ENCODE measurements around the gene CYP4A22.

DNA sequence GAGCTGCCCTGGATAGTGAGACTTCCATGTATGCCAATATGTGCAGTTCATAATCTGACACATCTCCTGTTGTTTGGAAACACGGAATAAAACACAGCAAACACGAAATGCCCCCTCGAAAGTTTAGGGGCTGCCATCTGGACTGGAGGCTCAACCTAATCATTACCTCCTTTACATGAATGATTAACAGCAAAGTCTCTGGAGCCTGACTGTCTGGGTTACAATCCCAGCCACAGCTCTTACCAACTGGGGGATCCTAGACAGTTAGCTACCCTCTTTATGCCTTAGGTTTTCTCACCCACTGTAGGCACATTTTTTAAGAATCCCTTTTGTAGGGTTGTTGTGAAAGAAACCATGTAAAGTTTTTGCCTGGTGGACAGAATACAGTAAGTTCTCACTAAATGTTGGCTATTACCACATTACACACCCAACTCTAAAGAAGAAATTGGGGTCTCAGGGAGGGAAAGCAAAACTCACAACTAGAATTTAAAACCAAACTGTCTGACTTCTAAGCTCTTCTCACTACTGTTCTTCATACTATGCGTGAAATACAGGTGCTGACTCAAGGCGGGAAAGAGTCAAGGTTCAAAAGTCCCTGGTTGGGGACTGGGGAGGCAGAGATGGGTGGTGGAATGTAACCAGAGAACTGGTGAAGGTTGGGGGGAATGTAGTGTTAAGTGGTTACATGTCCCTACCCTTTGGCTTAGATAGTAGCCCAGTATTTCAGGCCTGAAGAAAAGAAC is 24.2 kb downstream of the CYP4A22 start:
- TF ChIP-seq, protein P1, sequence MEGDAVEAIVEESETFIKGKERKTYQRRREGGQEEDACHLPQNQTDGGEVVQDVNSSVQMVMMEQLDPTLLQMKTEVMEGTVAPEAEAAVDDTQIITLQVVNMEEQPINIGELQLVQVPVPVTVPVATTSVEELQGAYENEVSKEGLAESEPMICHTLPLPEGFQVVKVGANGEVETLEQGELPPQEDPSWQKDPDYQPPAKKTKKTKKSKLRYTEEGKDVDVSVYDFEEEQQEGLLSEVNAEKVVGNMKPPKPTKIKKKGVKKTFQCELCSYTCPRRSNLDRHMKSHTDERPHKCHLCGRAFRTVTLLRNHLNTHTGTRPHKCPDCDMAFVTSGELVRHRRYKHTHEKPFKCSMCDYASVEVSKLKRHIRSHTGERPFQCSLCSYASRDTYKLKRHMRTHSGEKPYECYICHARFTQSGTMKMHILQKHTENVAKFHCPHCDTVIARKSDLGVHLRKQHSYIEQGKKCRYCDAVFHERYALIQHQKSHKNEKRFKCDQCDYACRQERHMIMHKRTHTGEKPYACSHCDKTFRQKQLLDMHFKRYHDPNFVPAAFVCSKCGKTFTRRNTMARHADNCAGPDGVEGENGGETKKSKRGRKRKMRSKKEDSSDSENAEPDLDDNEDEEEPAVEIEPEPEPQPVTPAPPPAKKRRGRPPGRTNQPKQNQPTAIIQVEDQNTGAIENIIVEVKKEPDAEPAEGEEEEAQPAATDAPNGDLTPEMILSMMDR (conservative IDR thresholded peaks at IDR 0.05; ENCODE audit: low read depth, low read length): no peak
- TF ChIP-seq EZH2 (IDR thresholded peaks at IDR 0.05; ENCODE audit: low read length, unreplicated experiment): no peak

Data from PC-3 (cell line).